Measurements from ENCODE around the gene RTN4.
A peak's percentile ranks its signal among the peaks of the same experiment; 100 is the strongest.

The RTN4 gene

GRCh38 chr2:54949431-54949830 lies 100.8 kb downstream of the RTN4 start:
- DNase-seq, result no peak

- DNase-seq, result no peak
Observed at GRCh38 chr2:54948120-54948519, 102.1 kb downstream of the RTN4 start.

- no peak for DNase-seq
Observed at GRCh38 chr2:54947646-54948045, 102.6 kb downstream of the RTN4 start.

- no peak for DNase-seq
Observed at GRCh38 chr2:54947136-54947535, 103.1 kb downstream of the RTN4 start.

GRCh38 chr2:54946220-54946805 lies 103.9 kb downstream of the RTN4 start:
- no peak for DNase-seq

GRCh38 chr2:54945391-54946219 lies 104.6 kb downstream of the RTN4 start:
- peak; percentile 63 for DNase-seq

- DNase-seq, result no peak
Observed at GRCh38 chr2:54944724-54945326, 105.4 kb downstream of the RTN4 start.

GRCh38 chr2:54942373-54942772 lies 107.9 kb downstream of the RTN4 start:
- no peak for DNase-seq

GRCh38 chr2:54941248-54941984 lies 108.8 kb downstream of the RTN4 start:
- DNase-seq, result no peak

GRCh38 chr2:54940723-54941122 lies 109.5 kb downstream of the RTN4 start:
- no peak for DNase-seq

GRCh38 chr2:54939446-54940118 lies 110.7 kb downstream of the RTN4 start:
- DNase-seq, result no peak

- DNase-seq, result peak; percentile 33
Observed at GRCh38 chr2:54936766-54937165, 113.5 kb downstream of the RTN4 start.

GRCh38 chr2:54935389-54935788 lies 114.9 kb downstream of the RTN4 start:
- no peak for DNase-seq

- DNase-seq, result no peak
Observed at GRCh38 chr2:54931473-54931872, 118.8 kb downstream of the RTN4 start.

GRCh38 chr2:54928719-54929118 lies 121.5 kb downstream of the RTN4 start:
- DNase-seq, result no peak

GRCh38 chr2:54927751-54928615 lies 122.3 kb downstream of the RTN4 start:
- DNase-seq, result no peak

- DNase-seq, result no peak
Observed at GRCh38 chr2:54927085-54927750, 123.0 kb downstream of the RTN4 start.

- no peak for DNase-seq
Observed at GRCh38 chr2:54925022-54925421, 125.2 kb downstream of the RTN4 start.

GRCh38 chr2:54924121-54924520 lies 126.1 kb downstream of the RTN4 start:
- DNase-seq, result no peak

Measured in NCI-H226 (cell line).